Endothelial cell (in vitro differentiated cells): ENCODE measurements around the gene TLN1. TPM values are rescaled to one million over a fixed set of nuclear protein-coding genes. Genes with fewer than 3 reads are reported as not detected.

Source experiments
- DNase-seq: peaks from one replicate; pipeline ENCODE4 v3.0.0; 2021; ENCODE audit warnings: low spot score
- H3K27ac Mint-ChIP-seq: one replicate; pipeline ENCODE4 v1.8.0; 2021; ENCODE audit warnings: mixed read lengths, inconsistent platforms; ENCODE audit not compliant: unreplicated experiment
- H3K27me3 Mint-ChIP-seq: one replicate; pipeline ENCODE4 v1.8.0; 2021; ENCODE audit warnings: mild to moderate bottlenecking, moderate library complexity, mixed read lengths, inconsistent platforms; ENCODE audit not compliant: unreplicated experiment
- H3K36me3 Mint-ChIP-seq: one replicate; pipeline ENCODE4 v1.8.0; 2021; ENCODE audit warnings: mild to moderate bottlenecking, low read depth, mixed read lengths, inconsistent platforms; ENCODE audit not compliant: unreplicated experiment
- H3K4me1 Mint-ChIP-seq: one replicate; pipeline ENCODE4 v1.8.0; 2021; ENCODE audit warnings: mild to moderate bottlenecking, mixed read lengths, inconsistent platforms; ENCODE audit not compliant: unreplicated experiment
- H3K4me3 Mint-ChIP-seq: one replicate; pipeline ENCODE4 v1.8.0; 2021; ENCODE audit warnings: mild to moderate bottlenecking, mixed read lengths, inconsistent platforms; ENCODE audit not compliant: unreplicated experiment
- H3K9me3 Mint-ChIP-seq: one replicate; pipeline ENCODE4 v1.8.0; 2021; ENCODE audit warnings: mixed read lengths, inconsistent platforms; ENCODE audit not compliant: unreplicated experiment
- total RNA-seq: library from RNA; stranded (reverse); fragmentation: NEBNext Ultra II Directional; extraction: Animal tissue kit (Norgen Biotek cat#: 25700); gene quantifications from one replicate; pipeline ENCODE4 v1.2.1, GENCODE V29; 2021; ENCODE audit not compliant: unreplicated experiment
- TF ChIP-seq, protein P1 (sequence below): fragments of 200-600 bp; sonication (generic); IDR thresholded peaks from one replicate; pipeline ENCODE4 v1.5.0; 2021; ENCODE audit warnings: antibody characterized with exemption; ENCODE audit not compliant: unreplicated experiment

TLN1 gene
- total RNA-seq, 1 donor from 2014 or later = 370 TPM

DNA sequence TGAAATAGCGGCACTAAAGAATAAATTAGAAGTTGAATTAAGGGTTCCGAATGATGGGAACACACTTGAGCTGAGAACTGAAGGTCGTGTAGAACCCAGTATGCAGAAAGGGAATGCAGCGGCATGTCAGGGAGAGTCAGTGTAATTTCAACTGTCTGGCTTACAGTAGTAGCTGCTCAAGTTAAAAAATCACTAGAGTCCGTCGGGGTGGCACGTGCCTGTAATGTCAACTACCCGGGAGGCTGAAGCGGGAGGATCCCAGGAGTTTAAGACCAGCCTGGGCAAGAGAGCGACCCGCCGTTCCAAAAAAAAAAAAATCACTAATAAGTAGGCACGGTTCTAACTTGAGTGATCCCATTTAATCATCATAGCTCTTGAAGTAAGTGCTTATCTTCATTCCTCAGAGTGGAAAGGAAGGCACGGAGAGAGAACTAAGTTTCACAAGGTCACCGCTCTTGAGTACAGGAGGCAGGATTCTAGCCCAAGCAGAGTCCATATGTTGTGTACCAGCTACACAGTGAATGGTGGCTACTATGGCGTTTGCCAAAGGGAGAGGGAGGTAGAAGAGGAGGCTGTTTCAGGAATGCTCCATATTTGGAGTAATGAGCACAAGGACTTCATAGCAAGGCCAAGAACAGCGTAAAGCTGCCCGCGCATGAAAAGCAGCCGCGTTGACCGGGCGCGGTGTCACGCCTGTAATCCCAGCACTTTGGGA lies 75.0 kb downstream of the TLN1 start:
- H3K36me3 Mint-ChIP-seq = peaks cover 17% of the 10 kb centered on the region
- peak overlapping the region; percentile 99 for H3K27ac Mint-ChIP-seq
- H3K27me3 Mint-ChIP-seq = peaks cover 22% of the 10 kb centered on the region
- peaks cover 4% of the 10 kb centered on the region for H3K9me3 Mint-ChIP-seq
- peaks cover 29% of the 10 kb centered on the region for H3K4me1 Mint-ChIP-seq
- DNase-seq = no peak
- H3K4me3 Mint-ChIP-seq = peak overlapping the region; percentile 87
- TF ChIP-seq, protein P1, sequence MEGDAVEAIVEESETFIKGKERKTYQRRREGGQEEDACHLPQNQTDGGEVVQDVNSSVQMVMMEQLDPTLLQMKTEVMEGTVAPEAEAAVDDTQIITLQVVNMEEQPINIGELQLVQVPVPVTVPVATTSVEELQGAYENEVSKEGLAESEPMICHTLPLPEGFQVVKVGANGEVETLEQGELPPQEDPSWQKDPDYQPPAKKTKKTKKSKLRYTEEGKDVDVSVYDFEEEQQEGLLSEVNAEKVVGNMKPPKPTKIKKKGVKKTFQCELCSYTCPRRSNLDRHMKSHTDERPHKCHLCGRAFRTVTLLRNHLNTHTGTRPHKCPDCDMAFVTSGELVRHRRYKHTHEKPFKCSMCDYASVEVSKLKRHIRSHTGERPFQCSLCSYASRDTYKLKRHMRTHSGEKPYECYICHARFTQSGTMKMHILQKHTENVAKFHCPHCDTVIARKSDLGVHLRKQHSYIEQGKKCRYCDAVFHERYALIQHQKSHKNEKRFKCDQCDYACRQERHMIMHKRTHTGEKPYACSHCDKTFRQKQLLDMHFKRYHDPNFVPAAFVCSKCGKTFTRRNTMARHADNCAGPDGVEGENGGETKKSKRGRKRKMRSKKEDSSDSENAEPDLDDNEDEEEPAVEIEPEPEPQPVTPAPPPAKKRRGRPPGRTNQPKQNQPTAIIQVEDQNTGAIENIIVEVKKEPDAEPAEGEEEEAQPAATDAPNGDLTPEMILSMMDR = no peak

- H3K27ac Mint-ChIP-seq = no peak overlapping the region
- no peak overlapping the region for H3K4me3 Mint-ChIP-seq
- peaks cover 25% of the 10 kb centered on the region for H3K4me1 Mint-ChIP-seq
- H3K36me3 Mint-ChIP-seq = peaks cover 14% of the 10 kb centered on the region
- TF ChIP-seq, protein P1 = no peak
- peaks cover 4% of the 10 kb centered on the region for H3K9me3 Mint-ChIP-seq
- no peak for DNase-seq
- peaks cover 22% of the 10 kb centered on the region for H3K27me3 Mint-ChIP-seq
Measured at GRCh38 chr9:35656348-35656747, 75.6 kb downstream of the TLN1 start.

- peaks cover 15% of the 10 kb centered on the region for H3K27me3 Mint-ChIP-seq
- no peak overlapping the region for H3K27ac Mint-ChIP-seq
- no peak for DNase-seq
- TF ChIP-seq, protein P1 = no peak
- H3K36me3 Mint-ChIP-seq = peaks cover 9% of the 10 kb centered on the region
- peaks cover 4% of the 10 kb centered on the region for H3K9me3 Mint-ChIP-seq
- no peak overlapping the region for H3K4me3 Mint-ChIP-seq
- peaks cover 20% of the 10 kb centered on the region for H3K4me1 Mint-ChIP-seq
Measured at GRCh38 chr9:35653611-35654010, 78.4 kb downstream of the TLN1 start.

- no peak for DNase-seq
- Mint-ChIP-seq H3K27me3 (peaks cover 14% of the 10 kb centered on the region), H3K4me1 (peaks cover 24% of the 10 kb centered on the region), H3K27ac (no peak overlapping the region), H3K36me3 (peaks cover 10% of the 10 kb centered on the region), H3K4me3 (no peak overlapping the region), H3K9me3 (peaks cover 4% of the 10 kb centered on the region)
- TF ChIP-seq, protein P1 = no peak
Measured at GRCh38 chr9:35652829-35653209, 79.2 kb downstream of the TLN1 start.
